ENCODE data around the gene ROR1. TPM values are rescaled to one million over a fixed set of nuclear protein-coding genes. Genes with fewer than 3 reads are reported as not detected.

Gene ROR1
- total and polyA plus RNA-seq, 5 donors from 2014 or later: not detected

GRCh38 chr1:63843884-63844283 lies 70.1 kb downstream of the ROR1 start:
- Histone ChIP-seq H3K9me3 (ENCODE audit: control insufficient read depth in 2 of 2, low read length in 2 of 2) (no peaks in the 10 kb centered on the region), H3K27me3 (ENCODE audit: control insufficient read depth, insufficient read depth, low read length) (no peaks in the 10 kb centered on the region), H3K36me3 (ENCODE audit: control insufficient read depth, insufficient read depth, low read length) (no peaks in the 10 kb centered on the region), H3K4me1 (ENCODE audit: control insufficient read depth, insufficient read depth, low read length, poor library complexity, severe bottlenecking) (no peaks in the 10 kb centered on the region), H3K27ac (ENCODE audit: insufficient read depth, low read length, poor library complexity, severe bottlenecking) (no peak overlapping the region), H3K4me3 (ENCODE audit: low read depth, low read length) (no peak overlapping the region)
- H3K4me1 Mint-ChIP-seq: no peaks in the 10 kb centered on the region
- H3K4me3 Mint-ChIP-seq: no peak overlapping the region
- H3K9me3 Mint-ChIP-seq: peaks cover 0 to 1% (median 0%) of the 10 kb centered on the region in 7 donors
- ATAC-seq (ENCODE audit: low read depth in 2 of 2) (no peak), DNase-seq (no peak)
- no peaks in the 10 kb centered on the region for H3K36me3 Mint-ChIP-seq
- H3K27ac Mint-ChIP-seq: peak overlapping the region in 1 of 3 donors; percentile 61
- H3K27me3 Mint-ChIP-seq: peaks cover 12% of the 10 kb centered on the region

GRCh38 chr1:63845346-63845745 lies 71.5 kb downstream of the ROR1 start:
- peaks cover 12% of the 10 kb centered on the region for H3K27me3 Mint-ChIP-seq
- H3K4me1 Mint-ChIP-seq: no peaks in the 10 kb centered on the region
- DNase-seq (no peak), ATAC-seq (ENCODE audit: low read depth in 2 of 2) (no peak)
- H3K36me3 Mint-ChIP-seq: no peaks in the 10 kb centered on the region
- Histone ChIP-seq H3K9me3 (ENCODE audit: control insufficient read depth in 2 of 2, low read length in 2 of 2) (no peaks in the 10 kb centered on the region), H3K27ac (ENCODE audit: insufficient read depth, low read length, poor library complexity, severe bottlenecking) (no peak overlapping the region), H3K4me3 (ENCODE audit: low read depth, low read length) (no peak overlapping the region), H3K4me1 (ENCODE audit: control insufficient read depth, insufficient read depth, low read length, poor library complexity, severe bottlenecking) (no peaks in the 10 kb centered on the region), H3K36me3 (ENCODE audit: control insufficient read depth, insufficient read depth, low read length) (no peaks in the 10 kb centered on the region), H3K27me3 (ENCODE audit: control insufficient read depth, insufficient read depth, low read length) (no peaks in the 10 kb centered on the region)
- H3K27ac Mint-ChIP-seq: no peak overlapping the region
- H3K9me3 Mint-ChIP-seq: peaks cover 0 to 1% (median 0%) of the 10 kb centered on the region in 7 donors
- H3K4me3 Mint-ChIP-seq: no peak overlapping the region

DNA sequence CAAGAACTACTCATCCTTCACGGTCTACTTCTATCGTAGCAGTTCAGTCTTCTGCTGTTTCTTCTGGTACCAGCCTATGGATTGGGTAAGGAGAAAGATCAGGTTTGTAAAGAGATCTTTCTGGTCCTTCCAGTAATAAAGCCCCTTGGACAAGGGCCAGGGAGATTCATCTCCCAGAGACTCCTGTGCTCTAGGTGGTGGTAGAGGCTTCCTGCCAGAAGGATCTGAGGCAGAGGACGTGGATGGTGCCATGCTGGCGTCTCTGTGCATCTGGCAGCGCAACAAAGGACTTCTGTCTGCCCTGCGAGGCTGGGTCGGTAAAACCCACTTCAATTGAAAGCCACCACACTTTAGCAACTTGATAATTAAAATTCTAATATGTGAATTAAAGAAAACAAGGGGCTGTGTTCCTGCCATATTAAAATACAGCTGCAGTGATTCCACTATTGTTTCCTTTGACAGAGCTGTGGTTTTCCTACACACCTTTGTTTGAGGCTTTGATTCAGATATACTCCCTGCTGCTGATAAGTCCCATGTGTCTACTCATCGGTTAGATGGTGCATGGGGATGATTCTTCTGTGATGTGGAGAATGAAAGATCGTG lies 73.6 kb downstream of the ROR1 start:
- no peaks in the 10 kb centered on the region for H3K4me1 ChIP-seq (ENCODE audit: control insufficient read depth, insufficient read depth, low read length, poor library complexity, severe bottlenecking)
- H3K27ac ChIP-seq (ENCODE audit: insufficient read depth, low read length, poor library complexity, severe bottlenecking): no peak overlapping the region
- peaks cover 16% of the 10 kb centered on the region for H3K27me3 Mint-ChIP-seq
- DNase-seq (no peak), ATAC-seq (ENCODE audit: low read depth in 2 of 2) (no peak)
- H3K4me3 ChIP-seq (ENCODE audit: low read depth, low read length): no peak overlapping the region
- H3K9me3 Mint-ChIP-seq: peaks cover 0 to 1% (median 0%) of the 10 kb centered on the region in 7 donors
- no peaks in the 10 kb centered on the region for H3K4me1 Mint-ChIP-seq
- H3K27ac Mint-ChIP-seq: no peak overlapping the region
- no peaks in the 10 kb centered on the region for H3K36me3 Mint-ChIP-seq
- H3K36me3 ChIP-seq (ENCODE audit: control insufficient read depth, insufficient read depth, low read length): no peaks in the 10 kb centered on the region
- H3K9me3 ChIP-seq (ENCODE audit: control insufficient read depth in 2 of 2, low read length in 2 of 2): no peaks in the 10 kb centered on the region
- no peaks in the 10 kb centered on the region for H3K27me3 ChIP-seq (ENCODE audit: control insufficient read depth, insufficient read depth, low read length)
- H3K4me3 Mint-ChIP-seq: no peak overlapping the region

GRCh38 chr1:63848733-63849132 lies 74.9 kb downstream of the ROR1 start:
- H3K4me1 Mint-ChIP-seq: no peaks in the 10 kb centered on the region
- no peak for ATAC-seq (ENCODE audit: low read depth in 2 of 2)
- no peaks in the 10 kb centered on the region for H3K4me1 ChIP-seq (ENCODE audit: control insufficient read depth, insufficient read depth, low read length, poor library complexity, severe bottlenecking)
- no peak overlapping the region for H3K27ac ChIP-seq (ENCODE audit: insufficient read depth, low read length, poor library complexity, severe bottlenecking)
- no peaks in the 10 kb centered on the region for H3K27me3 ChIP-seq (ENCODE audit: control insufficient read depth, insufficient read depth, low read length)
- DNase-seq: no peak
- no peaks in the 10 kb centered on the region for H3K36me3 ChIP-seq (ENCODE audit: control insufficient read depth, insufficient read depth, low read length)
- no peak overlapping the region for H3K27ac Mint-ChIP-seq
- H3K9me3 Mint-ChIP-seq: peaks cover 0 to 1% (median 0%) of the 10 kb centered on the region in 7 donors
- no peaks in the 10 kb centered on the region for H3K9me3 ChIP-seq (ENCODE audit: control insufficient read depth in 2 of 2, low read length in 2 of 2)
- H3K36me3 Mint-ChIP-seq: no peaks in the 10 kb centered on the region
- no peak overlapping the region for H3K4me3 ChIP-seq (ENCODE audit: low read depth, low read length)
- H3K27me3 Mint-ChIP-seq: peaks cover 16% of the 10 kb centered on the region
- H3K4me3 Mint-ChIP-seq: no peak overlapping the region

- Mint-ChIP-seq H3K4me1 (no peaks in the 10 kb centered on the region), H3K27ac (no peak overlapping the region), H3K9me3 (peaks cover 0 to under 1% (median 0%) of the 10 kb centered on the region in 7 donors), H3K36me3 (no peaks in the 10 kb centered on the region), H3K27me3 (peaks cover 14% of the 10 kb centered on the region), H3K4me3 (no peak overlapping the region)
- Histone ChIP-seq H3K27ac (ENCODE audit: insufficient read depth, low read length, poor library complexity, severe bottlenecking) (no peak overlapping the region), H3K36me3 (ENCODE audit: control insufficient read depth, insufficient read depth, low read length) (no peaks in the 10 kb centered on the region), H3K27me3 (ENCODE audit: control insufficient read depth, insufficient read depth, low read length) (no peaks in the 10 kb centered on the region), H3K4me1 (ENCODE audit: control insufficient read depth, insufficient read depth, low read length, poor library complexity, severe bottlenecking) (no peaks in the 10 kb centered on the region), H3K9me3 (ENCODE audit: control insufficient read depth in 2 of 2, low read length in 2 of 2) (no peaks in the 10 kb centered on the region), H3K4me3 (ENCODE audit: low read depth, low read length) (no peak overlapping the region)
- DNase-seq (no peak), ATAC-seq (ENCODE audit: low read depth in 2 of 2) (no peak)
Observed at GRCh38 chr1:63849149-63849548, 75.3 kb downstream of the ROR1 start.

- Histone ChIP-seq H3K27me3 (ENCODE audit: control insufficient read depth, insufficient read depth, low read length) (no peaks in the 10 kb centered on the region), H3K9me3 (ENCODE audit: control insufficient read depth in 2 of 2, low read length in 2 of 2) (peaks cover 0 to 2% of the 10 kb centered on the region in 2 experiments), H3K4me1 (ENCODE audit: control insufficient read depth, insufficient read depth, low read length, poor library complexity, severe bottlenecking) (no peaks in the 10 kb centered on the region), H3K4me3 (ENCODE audit: low read depth, low read length) (no peak overlapping the region), H3K27ac (ENCODE audit: insufficient read depth, low read length, poor library complexity, severe bottlenecking) (no peak overlapping the region), H3K36me3 (ENCODE audit: control insufficient read depth, insufficient read depth, low read length) (no peaks in the 10 kb centered on the region)
- no peak for ATAC-seq (ENCODE audit: low read depth in 2 of 2)
- no peak overlapping the region for H3K27ac Mint-ChIP-seq
- no peaks in the 10 kb centered on the region for H3K4me1 Mint-ChIP-seq
- H3K36me3 Mint-ChIP-seq: no peaks in the 10 kb centered on the region
- H3K27me3 Mint-ChIP-seq: peaks cover 4% of the 10 kb centered on the region
- no peak for DNase-seq
- peaks cover 0 to 11% (median 0%) of the 10 kb centered on the region in 7 donors for H3K9me3 Mint-ChIP-seq
- H3K4me3 Mint-ChIP-seq: no peak overlapping the region
Observed at GRCh38 chr1:63854091-63854490, 80.3 kb downstream of the ROR1 start.

GRCh38 chr1:63855942-63856341 lies 82.1 kb downstream of the ROR1 start:
- peaks cover 0 to 2% of the 10 kb centered on the region in 2 experiments for H3K9me3 ChIP-seq (ENCODE audit: control insufficient read depth in 2 of 2, low read length in 2 of 2)
- Mint-ChIP-seq H3K4me1 (no peaks in the 10 kb centered on the region), H3K4me3 (no peak overlapping the region), H3K9me3 (peaks cover 0 to 11% (median 0%) of the 10 kb centered on the region in 7 donors), H3K36me3 (no peaks in the 10 kb centered on the region), H3K27ac (no peak overlapping the region), H3K27me3 (no peaks in the 10 kb centered on the region)
- no peak overlapping the region for H3K27ac ChIP-seq (ENCODE audit: insufficient read depth, low read length, poor library complexity, severe bottlenecking)
- H3K4me3 ChIP-seq (ENCODE audit: low read depth, low read length): no peak overlapping the region
- H3K36me3 ChIP-seq (ENCODE audit: control insufficient read depth, insufficient read depth, low read length): no peaks in the 10 kb centered on the region
- DNase-seq (no peak), ATAC-seq (ENCODE audit: low read depth in 2 of 2) (no peak)
- H3K4me1 ChIP-seq (ENCODE audit: control insufficient read depth, insufficient read depth, low read length, poor library complexity, severe bottlenecking): no peaks in the 10 kb centered on the region
- H3K27me3 ChIP-seq (ENCODE audit: control insufficient read depth, insufficient read depth, low read length): no peaks in the 10 kb centered on the region

- Mint-ChIP-seq H3K9me3 (peaks cover 0 to 11% (median 0%) of the 10 kb centered on the region in 7 donors), H3K4me1 (no peaks in the 10 kb centered on the region), H3K36me3 (no peaks in the 10 kb centered on the region), H3K27ac (no peak overlapping the region), H3K27me3 (no peaks in the 10 kb centered on the region), H3K4me3 (no peak overlapping the region)
- no peaks in the 10 kb centered on the region for H3K4me1 ChIP-seq (ENCODE audit: control insufficient read depth, insufficient read depth, low read length, poor library complexity, severe bottlenecking)
- H3K36me3 ChIP-seq (ENCODE audit: control insufficient read depth, insufficient read depth, low read length): no peaks in the 10 kb centered on the region
- no peak overlapping the region for H3K4me3 ChIP-seq (ENCODE audit: low read depth, low read length)
- peaks cover 0 to 2% of the 10 kb centered on the region in 2 experiments for H3K9me3 ChIP-seq (ENCODE audit: control insufficient read depth in 2 of 2, low read length in 2 of 2)
- ATAC-seq (ENCODE audit: low read depth in 2 of 2) (no peak), DNase-seq (no peak)
- H3K27me3 ChIP-seq (ENCODE audit: control insufficient read depth, insufficient read depth, low read length): no peaks in the 10 kb centered on the region
- H3K27ac ChIP-seq (ENCODE audit: insufficient read depth, low read length, poor library complexity, severe bottlenecking): no peak overlapping the region
Observed at GRCh38 chr1:63856924-63857323, 83.1 kb downstream of the ROR1 start.

All from CD4-positive, CD25-positive, alpha-beta regulatory T cell (primary cell).